Activated CD4-positive, alpha-beta T cell treated with anti-CD3 and anti-CD28 coated beads, Interleukin-2, amount 10 ng/mL, durations not matched to agents 7 days and 5 days (primary cell): Measurements from ENCODE around the gene ARHGEF38. TPM values are rescaled to one million over a fixed set of nuclear protein-coding genes. Genes with fewer than 3 reads are reported as not detected.
"Not testable (repeated sequence)": the region's sequence is repeated elsewhere in the genome, so short reads cannot be mapped to it uniquely, and the experiment has no call there.

Experiments used
- CTCF ChIA-PET: fragments of 350-600 bp; sonication (Branson Sonifier 250); formaldehyde crosslinking; loops from one replicate; lab custom pipeline; 2021; ENCODE audit warnings: antibody characterized with exemption; lab: Charles Lee
- POLR2A ChIA-PET: fragments of 350-600 bp; sonication (Branson Sonifier 250); formaldehyde crosslinking; loops from one replicate; lab custom pipeline; 2021; ENCODE audit warnings: antibody characterized with exemption; lab: Charles Lee
- DNase-seq: peaks from one replicate; pipeline ENCODE4 v3.0.0-alpha.2; 2020
- H3K27ac Mint-ChIP-seq: one replicate; pipeline ENCODE4 v1.8.0; 2021; ENCODE audit warnings: mild to moderate bottlenecking, moderate library complexity, mixed read lengths
- H3K27me3 Mint-ChIP-seq: one replicate; pipeline ENCODE4 v1.8.0; 2021; ENCODE audit warnings: mixed read lengths
- H3K36me3 Mint-ChIP-seq: one replicate; pipeline ENCODE4 v1.8.0; 2021; ENCODE audit warnings: low read depth, mixed read lengths
- H3K4me1 Mint-ChIP-seq: one replicate; pipeline ENCODE4 v1.8.0; 2021; ENCODE audit warnings: mixed read lengths
- H3K4me3 Mint-ChIP-seq: one replicate; pipeline ENCODE4 v1.8.0; 2021; ENCODE audit warnings: mild to moderate bottlenecking, moderate library complexity, mixed read lengths
- H3K9me3 Mint-ChIP-seq: one replicate; pipeline ENCODE4 v1.8.0; 2021; ENCODE audit warnings: mixed read lengths
- total RNA-seq, 2 experiments: library from RNA; stranded (reverse); gene quantifications; one replicate each; pipeline ENCODE4 v1.2.3, GENCODE V29; 2021

The ARHGEF38 gene
- total RNA-seq, 2 experiments from 2014 or later = not detected

- H3K27me3 Mint-ChIP-seq = peaks cover 2% of the 10 kb centered on the region
- no peaks in the 10 kb centered on the region for H3K9me3 Mint-ChIP-seq
- DNase-seq = no peak
- ChIA-PET POLR2A (no interaction called here), CTCF (interaction anchor here (0.5 kb wide), 1 partner anchor 9 kb away, joined by 4 read pairs; no protein-coding TSS in a partner anchor)
- H3K36me3 Mint-ChIP-seq = peaks cover 2% of the 10 kb centered on the region
- peaks cover 5% of the 10 kb centered on the region for H3K4me1 Mint-ChIP-seq
- H3K27ac Mint-ChIP-seq = no peak overlapping the region
- H3K4me3 Mint-ChIP-seq = no peak overlapping the region
Observed at GRCh38 chr4:105715692-105716278, 163.4 kb downstream of the ARHGEF38 start.

GRCh38 chr4:105719204-105719603, 166.8 kb downstream of the ARHGEF38 start:
- Mint-ChIP-seq H3K4me1 (peaks cover 2% of the 10 kb centered on the region), H3K36me3 (peaks cover 6% of the 10 kb centered on the region), H3K27ac (no peak overlapping the region), H3K9me3 (no peaks in the 10 kb centered on the region), H3K4me3 (no peak overlapping the region), H3K27me3 (peaks cover under 1% of the 10 kb centered on the region)
- ChIA-PET POLR2A (no interaction called here), CTCF (no interaction called here)
- DNase-seq = no peak

GRCh38 chr4:105725623-105726022, 173.2 kb downstream of the ARHGEF38 start:
- no peak for DNase-seq
- Mint-ChIP-seq H3K4me1 (no peaks in the 10 kb centered on the region), H3K9me3 (peaks cover 5% of the 10 kb centered on the region), H3K27ac (no peak overlapping the region), H3K27me3 (no peaks in the 10 kb centered on the region), H3K4me3 (no peak overlapping the region), H3K36me3 (peaks cover 20% of the 10 kb centered on the region)
- ChIA-PET CTCF (no interaction called here), POLR2A (no interaction called here)

- H3K27me3 Mint-ChIP-seq, DNase-seq, H3K4me3 Mint-ChIP-seq, CTCF ChIA-PET, H3K4me1 Mint-ChIP-seq, H3K27ac Mint-ChIP-seq, POLR2A ChIA-PET: not testable (repeated sequence)
- Mint-ChIP-seq H3K36me3 (peaks cover 48% of the 10 kb centered on the region), H3K9me3 (peaks cover 16% of the 10 kb centered on the region)
Observed at GRCh38 chr4:105729895-105730294, 177.5 kb downstream of the ARHGEF38 start.

Other genes with a start within 250 kb of the ARHGEF38 start
- 10 to 100 TPM; 40.1 to 49.8 TPM for gene PPA2, start 78.6 kb upstream of the ARHGEF38 start, total RNA-seq
- 10 to 100 TPM; 16.0 to 18.9 TPM for gene INTS12, start 156.1 kb downstream of the ARHGEF38 start, total RNA-seq
- 10 to 100 TPM; 11.6 to 12.4 TPM for gene GSTCD, start 156.2 kb downstream of the ARHGEF38 start, total RNA-seq